Measurements from ENCODE around the gene CELA2B. TPM values are rescaled to one million over a fixed set of nuclear protein-coding genes. Genes with fewer than 3 reads are reported as not detected.

CELA2B gene
- total RNA-seq, 1 experiment from 2014 or later, result not detected

DNA sequence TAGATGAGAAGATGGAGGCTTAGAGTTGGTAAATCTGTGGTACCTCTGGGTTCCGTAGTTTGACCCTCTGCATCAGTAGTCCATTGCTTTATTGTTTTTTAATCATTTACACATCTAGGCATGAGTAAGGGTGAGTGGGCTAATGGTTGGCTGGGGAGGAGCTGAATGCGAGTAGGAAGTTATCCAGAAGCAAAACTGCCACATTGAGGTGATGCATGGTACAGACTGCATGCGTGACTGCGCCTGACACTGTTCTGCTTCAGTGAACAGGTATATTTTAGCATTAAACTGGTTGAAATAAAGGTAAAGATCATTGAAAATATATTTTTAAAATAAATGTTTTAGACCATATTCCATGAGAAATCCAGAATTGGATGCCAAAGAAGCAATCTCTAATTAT is 55.1 kb downstream of the CELA2B start:
- DNase-seq (ENCODE audit: low spot score) (no peak), ATAC-seq (no peak)
- Mint-ChIP-seq H3K4me1 (peaks cover 12% of the 10 kb centered on the region), H3K36me3 (0 out of 2 replicates have a peak, but pooled peaks cover 4% of the 10 kb centered on the region), H3K4me3 (no peak overlapping the region), H3K27me3 (ENCODE audit: low read depth) (no peaks in the 10 kb centered on the region), H3K9me3 (no peaks in the 10 kb centered on the region), H3K27ac (no peak overlapping the region)
- TF ChIP-seq ZNF219 (CRISPR knock-in tag; IDR thresholded peaks at IDR 0.05; ENCODE audit: borderline replicate concordance), result no peak
- no peak for TF ChIP-seq CREB1 (CRISPR knock-in tag; IDR thresholded peaks at IDR 0.05)
- TF ChIP-seq ZNF396 (CRISPR knock-in tag; IDR thresholded peaks at IDR 0.05; ENCODE audit: borderline replicate concordance), result no peak
- no peak for TF ChIP-seq ZNF138 (CRISPR knock-in tag; conservative IDR thresholded peaks at IDR 0.05)
- no peak for TF ChIP-seq FOXJ3 (CRISPR knock-in tag; IDR thresholded peaks at IDR 0.05; ENCODE audit: borderline replicate concordance)
- TF ChIP-seq, protein P1, sequence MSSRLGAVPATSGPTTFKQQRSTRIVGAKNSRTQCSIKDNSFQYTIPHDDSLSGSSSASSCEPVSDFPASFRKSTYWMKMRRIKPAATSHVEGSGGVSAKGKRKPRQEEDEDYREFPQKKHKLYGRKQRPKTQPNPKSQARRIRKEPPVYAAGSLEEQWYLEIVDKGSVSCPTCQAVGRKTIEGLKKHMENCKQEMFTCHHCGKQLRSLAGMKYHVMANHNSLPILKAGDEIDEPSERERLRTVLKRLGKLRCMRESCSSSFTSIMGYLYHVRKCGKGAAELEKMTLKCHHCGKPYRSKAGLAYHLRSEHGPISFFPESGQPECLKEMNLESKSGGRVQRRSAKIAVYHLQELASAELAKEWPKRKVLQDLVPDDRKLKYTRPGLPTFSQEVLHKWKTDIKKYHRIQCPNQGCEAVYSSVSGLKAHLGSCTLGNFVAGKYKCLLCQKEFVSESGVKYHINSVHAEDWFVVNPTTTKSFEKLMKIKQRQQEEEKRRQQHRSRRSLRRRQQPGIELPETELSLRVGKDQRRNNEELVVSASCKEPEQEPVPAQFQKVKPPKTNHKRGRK (CRISPR knock-in tag; IDR thresholded peaks at IDR 0.05; ENCODE audit: borderline replicate concordance), result no peak
- no peak for TF ChIP-seq FOXK1 (CRISPR knock-in tag; IDR thresholded peaks at IDR 0.05)
- no peak for TF ChIP-seq ZNF263 (CRISPR knock-in tag; IDR thresholded peaks at IDR 0.05; ENCODE audit: low read depth)
- TF ChIP-seq, protein P2, sequence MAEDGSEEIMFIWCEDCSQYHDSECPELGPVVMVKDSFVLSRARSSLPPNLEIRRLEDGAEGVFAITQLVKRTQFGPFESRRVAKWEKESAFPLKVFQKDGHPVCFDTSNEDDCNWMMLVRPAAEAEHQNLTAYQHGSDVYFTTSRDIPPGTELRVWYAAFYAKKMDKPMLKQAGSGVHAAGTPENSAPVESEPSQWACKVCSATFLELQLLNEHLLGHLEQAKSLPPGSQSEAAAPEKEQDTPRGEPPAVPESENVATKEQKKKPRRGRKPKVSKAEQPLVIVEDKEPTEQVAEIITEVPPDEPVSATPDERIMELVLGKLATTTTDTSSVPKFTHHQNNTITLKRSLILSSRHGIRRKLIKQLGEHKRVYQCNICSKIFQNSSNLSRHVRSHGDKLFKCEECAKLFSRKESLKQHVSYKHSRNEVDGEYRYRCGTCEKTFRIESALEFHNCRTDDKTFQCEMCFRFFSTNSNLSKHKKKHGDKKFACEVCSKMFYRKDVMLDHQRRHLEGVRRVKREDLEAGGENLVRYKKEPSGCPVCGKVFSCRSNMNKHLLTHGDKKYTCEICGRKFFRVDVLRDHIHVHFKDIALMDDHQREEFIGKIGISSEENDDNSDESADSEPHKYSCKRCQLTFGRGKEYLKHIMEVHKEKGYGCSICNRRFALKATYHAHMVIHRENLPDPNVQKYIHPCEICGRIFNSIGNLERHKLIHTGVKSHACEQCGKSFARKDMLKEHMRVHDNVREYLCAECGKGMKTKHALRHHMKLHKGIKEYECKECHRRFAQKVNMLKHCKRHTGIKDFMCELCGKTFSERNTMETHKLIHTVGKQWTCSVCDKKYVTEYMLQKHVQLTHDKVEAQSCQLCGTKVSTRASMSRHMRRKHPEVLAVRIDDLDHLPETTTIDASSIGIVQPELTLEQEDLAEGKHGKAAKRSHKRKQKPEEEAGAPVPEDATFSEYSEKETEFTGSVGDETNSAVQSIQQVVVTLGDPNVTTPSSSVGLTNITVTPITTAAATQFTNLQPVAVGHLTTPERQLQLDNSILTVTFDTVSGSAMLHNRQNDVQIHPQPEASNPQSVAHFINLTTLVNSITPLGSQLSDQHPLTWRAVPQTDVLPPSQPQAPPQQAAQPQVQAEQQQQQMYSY (CRISPR knock-in tag; IDR thresholded peaks at IDR 0.05), result no peak
- TF ChIP-seq PRRX2 (CRISPR knock-in tag; IDR thresholded peaks at IDR 0.05), result no peak
- TF ChIP-seq, protein P3, sequence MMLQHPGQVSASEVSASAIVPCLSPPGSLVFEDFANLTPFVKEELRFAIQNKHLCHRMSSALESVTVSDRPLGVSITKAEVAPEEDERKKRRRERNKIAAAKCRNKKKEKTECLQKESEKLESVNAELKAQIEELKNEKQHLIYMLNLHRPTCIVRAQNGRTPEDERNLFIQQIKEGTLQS (CRISPR knock-in tag; conservative IDR thresholded peaks at IDR 0.05), result no peak
- no peak for TF ChIP-seq TEAD1 (CRISPR knock-in tag; IDR thresholded peaks at IDR 0.05)
- no peak for TF ChIP-seq ELF4 (CRISPR knock-in tag; IDR thresholded peaks at IDR 0.05; ENCODE audit: low read depth)
- TF ChIP-seq, protein P4, sequence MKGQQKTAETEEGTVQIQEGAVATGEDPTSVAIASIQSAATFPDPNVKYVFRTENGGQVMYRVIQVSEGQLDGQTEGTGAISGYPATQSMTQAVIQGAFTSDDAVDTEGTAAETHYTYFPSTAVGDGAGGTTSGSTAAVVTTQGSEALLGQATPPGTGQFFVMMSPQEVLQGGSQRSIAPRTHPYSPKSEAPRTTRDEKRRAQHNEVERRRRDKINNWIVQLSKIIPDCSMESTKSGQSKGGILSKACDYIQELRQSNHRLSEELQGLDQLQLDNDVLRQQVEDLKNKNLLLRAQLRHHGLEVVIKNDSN (CRISPR knock-in tag; IDR thresholded peaks at IDR 0.05), result no peak
- no peak for TF ChIP-seq ATF1 (CRISPR knock-in tag; IDR thresholded peaks at IDR 0.05)
- no peak for TF ChIP-seq KAT7 (CRISPR knock-in tag; IDR thresholded peaks at IDR 0.05; ENCODE audit: borderline replicate concordance)
- no peak for TF ChIP-seq NR2C2 (CRISPR knock-in tag; IDR thresholded peaks at IDR 0.05)
- CTCF ChIA-PET, result no interaction called here
- POLR2A ChIA-PET, result interaction anchor here (0.8 kb wide), 1 partner anchor 73 kb away, joined by 3 read pairs; no protein-coding TSS in a partner anchor

DNA sequence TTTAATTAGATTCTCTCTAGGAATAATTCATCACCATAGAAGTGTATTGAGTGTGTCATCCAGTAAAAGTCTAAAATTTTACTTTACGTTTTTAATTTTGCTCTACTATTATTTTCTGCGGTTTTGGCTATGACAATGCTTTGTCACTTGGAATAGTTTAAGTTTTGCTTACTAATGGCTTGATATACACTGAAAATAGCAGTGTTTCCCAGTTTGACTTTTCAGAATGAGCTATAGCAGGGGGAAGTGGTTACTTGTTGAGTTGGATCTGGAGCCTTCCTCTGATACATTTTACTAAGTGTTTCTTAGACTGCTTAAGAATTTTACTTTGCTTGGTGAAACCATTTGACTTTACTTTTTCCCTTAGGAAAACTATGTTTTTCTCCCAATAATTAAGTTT is 55.8 kb downstream of the CELA2B start:
- Mint-ChIP-seq H3K4me3 (no peak overlapping the region), H3K9me3 (no peaks in the 10 kb centered on the region), H3K27ac (no peak overlapping the region), H3K4me1 (peaks cover 8% of the 10 kb centered on the region), H3K27me3 (ENCODE audit: low read depth) (no peaks in the 10 kb centered on the region), H3K36me3 (peaks cover 9% of the 10 kb centered on the region)
- no peak for DNase-seq (ENCODE audit: low spot score)
- CTCF ChIA-PET, result no interaction called here
- TF ChIP-seq GRHL2 (CRISPR knock-in tag; IDR thresholded peaks at IDR 0.05; ENCODE audit: insufficient replicate concordance, severe bottlenecking), result no peak
- ATAC-seq, result no peak
- POLR2A ChIA-PET, result no interaction called here

Measured in WTC11 (cell line).